Measurements from ENCODE around the gene EFNA5.

EFNA5 gene

DNA sequence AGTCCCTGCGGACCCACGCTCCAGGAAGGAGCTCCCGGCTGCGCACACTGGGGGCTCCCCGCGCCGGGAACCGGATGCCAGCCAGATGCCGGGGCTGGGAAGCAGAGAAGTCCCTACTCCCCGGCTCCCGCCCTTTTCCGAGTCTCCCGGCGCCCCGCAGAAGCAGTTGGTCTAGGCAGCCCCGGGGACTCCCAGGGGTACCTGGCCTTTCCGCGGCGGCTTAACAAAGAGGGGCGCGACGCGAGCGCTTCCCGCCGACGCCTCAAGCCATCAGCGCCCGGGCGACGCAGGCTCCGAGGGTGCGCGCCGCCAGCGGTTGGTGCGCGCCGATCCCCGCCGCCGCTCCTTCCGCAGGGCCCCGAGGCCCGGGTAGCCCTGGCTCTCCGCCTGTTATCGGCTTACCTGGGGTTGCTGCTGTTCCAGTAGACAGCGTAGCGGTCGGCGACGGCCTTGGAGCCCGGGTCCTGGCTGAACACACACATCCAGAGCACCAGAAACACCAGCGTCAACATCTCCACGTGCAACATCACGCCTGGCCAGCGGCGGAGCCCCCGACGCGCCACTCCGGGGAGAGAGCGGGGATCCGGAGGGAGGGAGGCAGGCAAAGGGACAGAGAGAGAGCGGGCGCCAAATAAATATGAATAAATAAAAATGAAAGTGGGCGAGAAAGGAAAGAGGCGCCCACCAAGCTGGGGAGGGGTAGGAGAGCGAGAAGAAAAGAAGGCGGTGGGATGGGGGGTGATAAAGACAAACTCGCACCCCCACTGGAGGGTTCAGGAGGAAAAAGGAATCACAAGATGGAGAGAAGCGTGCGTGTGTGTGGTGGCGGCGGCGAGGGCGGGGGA, 428 bp downstream of the EFNA5 start (continued):
- no peak for TF ChIP-seq RARB (CRISPR knock-in tag; IDR thresholded peaks at IDR 0.05)

DNA sequence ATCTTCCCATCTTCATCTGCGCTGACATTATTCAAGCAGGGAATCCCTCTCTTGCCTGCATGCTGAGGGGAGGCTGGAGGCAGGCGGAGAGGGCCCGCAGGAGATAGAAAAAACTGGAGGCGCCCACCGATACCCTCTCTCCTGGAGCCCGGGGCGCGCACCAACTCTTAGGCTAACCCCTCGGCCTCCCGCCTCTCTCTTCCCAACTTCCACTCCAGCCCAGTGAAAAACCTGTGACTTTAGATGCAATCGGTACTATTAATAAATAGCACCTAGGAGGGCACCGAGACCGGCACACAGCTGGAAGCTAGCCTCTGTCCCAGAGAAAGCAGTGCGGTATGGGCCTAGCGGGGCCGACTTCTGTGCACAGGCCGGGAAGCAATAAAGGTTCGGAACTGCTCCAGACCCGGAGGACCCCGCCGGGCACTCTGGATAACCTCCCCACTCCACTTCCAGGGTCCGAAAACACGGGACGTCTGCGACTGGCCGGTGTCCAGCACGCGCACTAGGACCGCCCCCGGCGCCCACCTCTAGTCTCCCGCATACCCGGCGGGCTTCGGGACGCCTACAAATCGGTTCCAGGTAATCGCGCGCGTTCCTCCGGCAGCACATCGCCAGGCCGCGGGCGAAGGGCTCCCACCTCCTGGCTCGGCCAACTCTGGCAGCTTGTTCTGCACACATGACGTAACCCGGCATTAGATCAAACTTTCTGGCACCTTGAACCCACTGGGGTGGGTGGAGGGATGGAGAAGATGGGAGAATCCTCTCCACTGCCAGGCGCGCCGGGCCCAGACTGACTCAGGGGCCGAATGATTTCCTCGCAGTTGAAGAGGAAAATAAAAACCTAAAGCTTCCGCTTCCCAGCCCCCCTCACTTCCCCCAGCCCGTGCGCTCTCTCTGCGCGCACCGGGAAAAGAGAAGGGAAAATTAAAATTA, 1.4 kb downstream of the EFNA5 start:
- peak; percentile 4; the same call in 2 of the 3 replicates for ATAC-seq
- TF ChIP-seq TOX (CRISPR knock-in tag; IDR thresholded peaks at IDR 0.05; ENCODE audit: borderline replicate concordance): no peak
- TF ChIP-seq TSHZ2 (CRISPR knock-in tag; IDR thresholded peaks at IDR 0.05): no peak
- no peak for TF ChIP-seq ARNTL (CRISPR knock-in tag; IDR thresholded peaks at IDR 0.05; ENCODE audit: borderline replicate concordance, low read depth)
- TF ChIP-seq SNAI2 (CRISPR knock-in tag; IDR thresholded peaks at IDR 0.05): no peak
- TF ChIP-seq ZNF565 (CRISPR knock-in tag; conservative IDR thresholded peaks at IDR 0.05; ENCODE audit: low read depth): no peak
- no peak for TF ChIP-seq CSRNP3 (CRISPR knock-in tag; IDR thresholded peaks at IDR 0.05)

DNA sequence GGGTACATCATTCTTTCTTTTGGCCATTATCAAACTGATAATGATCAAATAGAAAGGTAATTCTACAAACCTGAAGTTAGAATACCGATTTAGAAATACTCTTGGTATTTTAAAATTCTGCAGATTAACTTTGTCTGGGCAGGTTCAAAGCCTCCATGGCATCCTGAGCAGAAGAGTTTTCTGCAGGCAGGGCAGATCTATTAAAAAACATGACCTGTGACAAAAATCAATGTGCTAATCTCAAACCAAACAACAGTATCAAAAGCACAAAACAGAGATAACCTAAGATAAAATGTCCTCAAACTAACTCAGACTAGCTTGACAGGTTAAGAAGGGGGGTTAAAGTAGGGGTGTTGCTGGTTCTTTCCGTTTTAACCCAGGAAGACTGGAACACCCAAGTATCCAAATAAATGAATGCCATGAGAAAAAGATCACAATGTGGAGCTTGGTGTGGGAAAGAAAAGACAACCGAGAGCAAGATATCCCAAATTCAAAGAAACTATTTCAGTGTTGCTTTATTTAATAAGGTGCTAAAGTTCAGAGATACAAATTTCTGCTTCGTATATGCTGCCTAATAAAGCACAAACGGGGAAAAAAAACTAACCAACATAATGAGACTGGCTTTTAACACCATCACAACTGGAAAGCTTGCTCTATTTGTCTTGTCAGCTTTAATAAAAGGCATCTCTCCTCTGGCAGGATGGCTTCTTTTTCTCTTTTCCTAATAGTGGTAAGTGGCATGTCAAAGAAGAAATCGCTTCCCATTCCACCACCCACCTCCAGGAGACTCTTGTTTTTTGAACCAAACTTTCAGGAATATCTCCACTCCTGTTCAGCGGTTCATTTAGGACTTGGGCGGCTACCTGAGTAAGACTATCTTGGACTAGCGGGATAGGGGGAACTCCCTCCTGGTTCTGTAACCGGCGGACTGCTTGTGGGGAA, 2.3 kb downstream of the EFNA5 start:
- ATAC-seq: no peak
- TF ChIP-seq TOX (CRISPR knock-in tag; IDR thresholded peaks at IDR 0.05; ENCODE audit: borderline replicate concordance) (no peak), PPARA (CRISPR knock-in tag; IDR thresholded peaks at IDR 0.05; ENCODE audit: borderline replicate concordance) (no peak), ZFP3 (CRISPR knock-in tag; IDR thresholded peaks at IDR 0.05) (no peak), GLIS3 (CRISPR knock-in tag; IDR thresholded peaks at IDR 0.05) (no peak), ZFP30 (CRISPR knock-in tag; IDR thresholded peaks at IDR 0.05) (no peak), ISL1 (CRISPR knock-in tag; IDR thresholded peaks at IDR 0.05) (no peak), ZC3H10 (CRISPR knock-in tag; IDR thresholded peaks at IDR 0.05) (no peak), ZNF565 (CRISPR knock-in tag; conservative IDR thresholded peaks at IDR 0.05; ENCODE audit: low read depth) (no peak), SNAI2 (CRISPR knock-in tag; IDR thresholded peaks at IDR 0.05) (no peak), CSRNP3 (CRISPR knock-in tag; IDR thresholded peaks at IDR 0.05) (no peak), ZNF8 (CRISPR knock-in tag; IDR thresholded peaks at IDR 0.05) (no peak), RARB (CRISPR knock-in tag; IDR thresholded peaks at IDR 0.05) (no peak), OSR1 (CRISPR knock-in tag; IDR thresholded peaks at IDR 0.05) (no peak)
- TF ChIP-seq, protein P1, sequence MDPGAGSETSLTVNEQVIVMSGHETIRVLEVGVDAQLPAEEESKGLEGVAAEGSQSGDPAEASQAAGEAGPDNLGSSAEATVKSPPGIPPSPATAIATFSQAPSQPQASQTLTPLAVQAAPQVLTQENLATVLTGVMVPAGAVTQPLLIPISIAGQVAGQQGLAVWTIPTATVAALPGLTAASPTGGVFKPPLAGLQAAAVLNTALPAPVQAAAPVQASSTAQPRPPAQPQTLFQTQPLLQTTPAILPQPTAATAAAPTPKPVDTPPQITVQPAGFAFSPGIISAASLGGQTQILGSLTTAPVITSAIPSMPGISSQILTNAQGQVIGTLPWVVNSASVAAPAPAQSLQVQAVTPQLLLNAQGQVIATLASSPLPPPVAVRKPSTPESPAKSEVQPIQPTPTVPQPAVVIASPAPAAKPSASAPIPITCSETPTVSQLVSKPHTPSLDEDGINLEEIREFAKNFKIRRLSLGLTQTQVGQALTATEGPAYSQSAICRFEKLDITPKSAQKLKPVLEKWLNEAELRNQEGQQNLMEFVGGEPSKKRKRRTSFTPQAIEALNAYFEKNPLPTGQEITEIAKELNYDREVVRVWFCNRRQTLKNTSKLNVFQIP (CRISPR knock-in tag; IDR thresholded peaks at IDR 0.05; ENCODE audit: borderline replicate concordance, low read depth): no peak
- TF ChIP-seq, protein P2, sequence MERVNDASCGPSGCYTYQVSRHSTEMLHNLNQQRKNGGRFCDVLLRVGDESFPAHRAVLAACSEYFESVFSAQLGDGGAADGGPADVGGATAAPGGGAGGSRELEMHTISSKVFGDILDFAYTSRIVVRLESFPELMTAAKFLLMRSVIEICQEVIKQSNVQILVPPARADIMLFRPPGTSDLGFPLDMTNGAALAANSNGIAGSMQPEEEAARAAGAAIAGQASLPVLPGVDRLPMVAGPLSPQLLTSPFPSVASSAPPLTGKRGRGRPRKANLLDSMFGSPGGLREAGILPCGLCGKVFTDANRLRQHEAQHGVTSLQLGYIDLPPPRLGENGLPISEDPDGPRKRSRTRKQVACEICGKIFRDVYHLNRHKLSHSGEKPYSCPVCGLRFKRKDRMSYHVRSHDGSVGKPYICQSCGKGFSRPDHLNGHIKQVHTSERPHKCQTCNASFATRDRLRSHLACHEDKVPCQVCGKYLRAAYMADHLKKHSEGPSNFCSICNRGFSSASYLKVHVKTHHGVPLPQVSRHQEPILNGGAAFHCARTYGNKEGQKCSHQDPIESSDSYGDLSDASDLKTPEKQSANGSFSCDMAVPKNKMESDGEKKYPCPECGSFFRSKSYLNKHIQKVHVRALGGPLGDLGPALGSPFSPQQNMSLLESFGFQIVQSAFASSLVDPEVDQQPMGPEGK (CRISPR knock-in tag; IDR thresholded peaks at IDR 0.05; ENCODE audit: borderline replicate concordance): no peak
- TF ChIP-seq, protein P3, sequence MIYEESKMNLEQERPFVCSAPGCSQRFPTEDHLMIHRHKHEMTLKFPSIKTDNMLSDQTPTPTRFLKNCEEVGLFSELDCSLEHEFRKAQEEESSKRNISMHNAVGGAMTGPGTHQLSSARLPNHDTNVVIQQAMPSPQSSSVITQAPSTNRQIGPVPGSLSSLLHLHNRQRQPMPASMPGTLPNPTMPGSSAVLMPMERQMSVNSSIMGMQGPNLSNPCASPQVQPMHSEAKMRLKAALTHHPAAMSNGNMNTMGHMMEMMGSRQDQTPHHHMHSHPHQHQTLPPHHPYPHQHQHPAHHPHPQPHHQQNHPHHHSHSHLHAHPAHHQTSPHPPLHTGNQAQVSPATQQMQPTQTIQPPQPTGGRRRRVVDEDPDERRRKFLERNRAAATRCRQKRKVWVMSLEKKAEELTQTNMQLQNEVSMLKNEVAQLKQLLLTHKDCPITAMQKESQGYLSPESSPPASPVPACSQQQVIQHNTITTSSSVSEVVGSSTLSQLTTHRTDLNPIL (CRISPR knock-in tag; IDR thresholded peaks at IDR 0.05; ENCODE audit: low read depth): no peak
